OCI-LY3 (cell line): Measurements from ENCODE around the gene RNF4.

Experiments used
- EZH2phosphoT487 ChIP-seq: fragments of 200-600 bp; shearing (Covaris generic); IDR thresholded peaks from 2 replicates; pipeline ENCODE4 v1.6.1; 2018; ENCODE audit warnings: antibody characterized with exemption, mixed run types, low read depth
- TF ChIP-seq, protein P1 (sequence below): fragments of 200-600, 300-600 bp; sonication (generic); IDR thresholded peaks from 2 replicates; pipeline ENCODE4 v1.5.1; 2014; ENCODE audit warnings: antibody characterized with exemption, low read length, low read depth

DNA sequence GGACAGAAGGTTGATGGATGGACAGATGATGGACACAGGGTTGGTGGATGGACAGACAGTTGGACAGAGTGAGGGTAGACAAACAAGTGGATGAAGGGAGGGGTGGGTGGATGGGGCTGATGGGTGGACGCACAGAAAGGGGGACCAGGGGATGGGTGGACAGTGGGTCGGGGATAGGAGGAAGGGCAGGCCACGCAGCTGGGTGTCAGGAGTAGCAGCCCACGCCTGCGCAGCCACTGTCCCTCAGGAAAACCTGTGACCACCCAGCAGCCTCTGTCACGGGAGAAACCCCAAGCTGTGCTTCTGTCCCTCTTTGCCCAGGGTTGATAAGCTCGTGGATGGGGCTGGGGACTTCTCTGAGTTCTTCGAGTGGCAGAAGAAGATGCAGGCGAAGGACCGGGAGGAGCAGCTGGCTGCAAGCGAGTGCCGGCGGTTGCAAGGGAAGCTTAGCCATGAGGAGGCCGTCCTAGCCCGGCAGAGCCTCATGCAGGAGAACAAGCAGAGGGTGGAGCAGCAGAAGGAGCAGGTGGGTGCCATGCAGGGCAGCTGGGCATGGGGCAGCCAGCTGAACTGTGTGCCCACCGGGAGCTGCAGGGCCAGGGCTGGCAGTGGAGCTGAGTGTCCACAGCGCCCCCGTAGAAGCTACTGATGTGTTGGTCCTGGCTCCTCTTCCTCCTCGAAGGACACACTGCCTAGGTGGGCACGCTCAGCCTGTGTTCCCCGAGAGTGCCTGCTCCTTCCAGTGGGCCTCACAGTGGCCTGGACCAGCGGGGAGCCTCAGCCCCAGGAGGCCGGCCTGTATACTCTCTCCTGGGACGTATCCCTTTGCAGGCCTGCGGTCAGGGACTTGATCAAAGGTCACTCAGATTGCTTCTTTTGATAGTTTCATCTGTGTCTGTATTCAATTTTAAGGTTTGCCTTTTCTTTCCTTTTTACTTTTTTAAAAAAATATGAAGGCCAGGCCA lies 16.8 kb upstream of the RNF4 start:
- TF ChIP-seq, protein P1, sequence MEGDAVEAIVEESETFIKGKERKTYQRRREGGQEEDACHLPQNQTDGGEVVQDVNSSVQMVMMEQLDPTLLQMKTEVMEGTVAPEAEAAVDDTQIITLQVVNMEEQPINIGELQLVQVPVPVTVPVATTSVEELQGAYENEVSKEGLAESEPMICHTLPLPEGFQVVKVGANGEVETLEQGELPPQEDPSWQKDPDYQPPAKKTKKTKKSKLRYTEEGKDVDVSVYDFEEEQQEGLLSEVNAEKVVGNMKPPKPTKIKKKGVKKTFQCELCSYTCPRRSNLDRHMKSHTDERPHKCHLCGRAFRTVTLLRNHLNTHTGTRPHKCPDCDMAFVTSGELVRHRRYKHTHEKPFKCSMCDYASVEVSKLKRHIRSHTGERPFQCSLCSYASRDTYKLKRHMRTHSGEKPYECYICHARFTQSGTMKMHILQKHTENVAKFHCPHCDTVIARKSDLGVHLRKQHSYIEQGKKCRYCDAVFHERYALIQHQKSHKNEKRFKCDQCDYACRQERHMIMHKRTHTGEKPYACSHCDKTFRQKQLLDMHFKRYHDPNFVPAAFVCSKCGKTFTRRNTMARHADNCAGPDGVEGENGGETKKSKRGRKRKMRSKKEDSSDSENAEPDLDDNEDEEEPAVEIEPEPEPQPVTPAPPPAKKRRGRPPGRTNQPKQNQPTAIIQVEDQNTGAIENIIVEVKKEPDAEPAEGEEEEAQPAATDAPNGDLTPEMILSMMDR, result no peak
- TF ChIP-seq EZH2phosphoT487, result no peak
